Activated B cell treated with CpG ODN at 0.5 μM for 24 hours (primary cell): ENCODE data around the gene GPI. TPM values are rescaled to one million over a fixed set of nuclear protein-coding genes. Genes with fewer than 3 reads are reported as not detected.

Source experiments
- ATAC-seq: fragments of 200-7000 bp; cut with Tn5 transposase; one replicate; pipeline ENCODE4 v1.10.0; 2021; ENCODE audit warnings: low read depth, mild to moderate bottlenecking, moderate library complexity
- CTCF ChIA-PET: fragments of 350-600 bp; sonication (Branson Sonifier 250); formaldehyde crosslinking; loops from one replicate; lab custom pipeline; 2021; ENCODE audit warnings: antibody characterized with exemption; lab: Charles Lee
- POLR2A ChIA-PET: fragments of 350-600 bp; sonication (Branson Sonifier 250); formaldehyde crosslinking; loops from one replicate; lab custom pipeline; 2021; ENCODE audit warnings: antibody characterized with exemption; lab: Charles Lee
- DNase-seq: peaks from one replicate; pipeline ENCODE4 v3.0.0; 2022
- H3K27ac Mint-ChIP-seq: one replicate; pipeline ENCODE4 v1.8.0; 2020; ENCODE audit warnings: mixed read lengths
- H3K27me3 Mint-ChIP-seq: one replicate; pipeline ENCODE4 v1.8.0; 2021; ENCODE audit warnings: mixed read lengths
- H3K36me3 Mint-ChIP-seq: one replicate; pipeline ENCODE4 v1.8.0; 2021; ENCODE audit warnings: low read depth, mixed read lengths
- H3K4me1 Mint-ChIP-seq: one replicate; pipeline ENCODE4 v1.8.0; 2021; ENCODE audit warnings: mixed read lengths
- H3K4me3 Mint-ChIP-seq: one replicate; pipeline ENCODE4 v1.8.0; 2020; ENCODE audit warnings: mild to moderate bottlenecking, mixed read lengths
- H3K9me3 Mint-ChIP-seq: one replicate; pipeline ENCODE4 v1.8.0; 2020; ENCODE audit warnings: mixed read lengths
- CTCF ChIP-seq: fragments of 200-600 bp; IDR thresholded peaks from one replicate; pipeline ENCODE4 v1.8.0; 2022; ENCODE audit warnings: antibody characterized with exemption, mild to moderate bottlenecking
- intact Hi-C: fragments of 100-400 bp; cut with micrococcal nuclease; formaldehyde crosslinking; loops from one replicate; pipeline ENCODE4 v1.15.1; 2024
- total RNA-seq: library from RNA; stranded (reverse); gene quantifications from 2 replicates; pipeline ENCODE4 v1.2.3, GENCODE V29; 2022

GPI gene
- total RNA-seq, 1 donor from 2014 or later = 144 TPM

GRCh38 chr19:34432797-34433196 lies 67.8 kb downstream of the GPI start:
- ChIA-PET CTCF (no interaction called here), POLR2A (no interaction called here)
- no peak for TF ChIP-seq CTCF
- no peaks in the 10 kb centered on the region for H3K9me3 Mint-ChIP-seq
- peaks cover 32% of the 10 kb centered on the region for H3K4me1 Mint-ChIP-seq
- ATAC-seq (no peak), DNase-seq (no peak)
- intact Hi-C loops = no loop called here
- no peak overlapping the region for H3K27ac Mint-ChIP-seq
- H3K27me3 Mint-ChIP-seq = no peaks in the 10 kb centered on the region
- peaks cover 59% of the 10 kb centered on the region for H3K36me3 Mint-ChIP-seq
- no peak overlapping the region for H3K4me3 Mint-ChIP-seq

- H3K27ac Mint-ChIP-seq = no peak overlapping the region
- H3K36me3 Mint-ChIP-seq = peaks cover 77% of the 10 kb centered on the region
- H3K4me1 Mint-ChIP-seq = peaks cover 4% of the 10 kb centered on the region
- ChIA-PET CTCF (no interaction called here), POLR2A (no interaction called here)
- no peaks in the 10 kb centered on the region for H3K27me3 Mint-ChIP-seq
- TF ChIP-seq CTCF = no peak
- intact Hi-C loops = no loop called here
- DNase-seq = no peak
- H3K4me3 Mint-ChIP-seq = no peak overlapping the region
- H3K9me3 Mint-ChIP-seq = no peaks in the 10 kb centered on the region
- no peak for ATAC-seq
These were observed 71.7 kb downstream of the GPI start for GRCh38 chr19:34436716-34437115.

DNA sequence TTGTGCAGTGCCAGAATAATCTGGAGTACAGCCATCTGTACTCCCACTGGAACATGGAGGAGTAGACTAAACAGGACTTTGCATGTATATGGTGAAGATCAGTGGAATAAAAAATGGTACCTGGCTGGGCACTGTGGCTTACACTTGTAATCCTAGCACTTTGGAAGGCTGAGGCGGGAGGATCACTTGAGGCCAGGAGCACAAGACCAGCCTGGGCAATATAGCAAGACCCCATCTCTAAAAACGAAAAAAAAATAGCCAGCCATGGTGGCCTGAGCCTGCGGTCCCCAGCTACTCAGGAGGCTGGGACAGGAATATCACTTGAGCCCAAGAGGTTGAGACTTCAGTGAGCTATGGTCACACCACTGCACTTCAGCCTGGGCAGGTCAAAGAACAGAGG lies 83.2 kb downstream of the GPI start:
- POLR2A ChIA-PET = no interaction called here
- CTCF ChIA-PET = interaction anchor here (0.7 kb wide), 1 partner anchor 244 kb away, joined by 4 read pairs; no protein-coding TSS in a partner anchor
- intact Hi-C loops = no loop called here
- H3K9me3 Mint-ChIP-seq = no peaks in the 10 kb centered on the region
- no peak for TF ChIP-seq CTCF
- ATAC-seq (no peak), DNase-seq (no peak)
- H3K4me1 Mint-ChIP-seq = no peaks in the 10 kb centered on the region
- H3K27me3 Mint-ChIP-seq = no peaks in the 10 kb centered on the region
- H3K4me3 Mint-ChIP-seq = no peak overlapping the region
- peaks cover 90% of the 10 kb centered on the region for H3K36me3 Mint-ChIP-seq
- H3K27ac Mint-ChIP-seq = no peak overlapping the region

Other genes with a start within 250 kb of the GPI start
- 136 and 142 TPM in 2 replicates for gene LSM14A, start 192.7 kb upstream of the GPI start, total RNA-seq
- gene GARRE1, start 110.6 kb upstream of the GPI start, total RNA-seq = 30.6 and 33.6 TPM in 2 replicates
- 13.4 and 18.6 TPM in 2 replicates for gene PDCD2L, start 39.2 kb downstream of the GPI start, total RNA-seq
- gene UBA2, start 63.2 kb downstream of the GPI start, total RNA-seq = 85.3 and 85.9 TPM in 2 replicates
- gene WTIP, start 116.6 kb downstream of the GPI start, total RNA-seq = 0.07 and 0.38 TPM in 2 replicates